ENCODE results near the gene OSBP2.

- TF ChIP-seq POLR2A (IDR thresholded peaks at IDR 0.05) (no peak), CTCF (IDR thresholded peaks at IDR 0.05) (no peak)
Observed at GRCh38 chr22:30889268-30889995, 194.8 kb downstream of the OSBP2 start.
